Panc1 (cell line): ENCODE data around the gene ZFYVE28.

Experiments
- CTCF ChIP-seq: fragments of 450-650 bp; IDR thresholded peaks from 2 replicates; pipeline ENCODE4 v1.5.1; 2017; ENCODE audit warnings: mild to moderate bottlenecking
- POLR2AphosphoS5 ChIP-seq: IDR thresholded peaks from 2 replicates; pipeline ENCODE4 v1.6.1; 2012; ENCODE audit warnings: mild to moderate bottlenecking, low read depth, low read length, moderate library complexity
- REST ChIP-seq, 2 experiments: IDR thresholded peaks; 2 replicates each; pipeline ENCODE4 v1.6.1; 2011 to 2012; ENCODE audit warnings: low read depth in 2 of 2, control low read depth in 1 of 2, low read length in 1 of 2, mild to moderate bottlenecking in 1 of 2, moderate library complexity in 1 of 2; ENCODE audit not compliant: insufficient read depth in 1 of 2
- SIN3A ChIP-seq: IDR thresholded peaks from 2 replicates; pipeline ENCODE4 v1.6.1; 2012; ENCODE audit warnings: low read depth, mild to moderate bottlenecking, low read length, moderate library complexity, borderline replicate concordance; ENCODE audit not compliant: insufficient read depth
- TCF7L2 ChIP-seq: IDR thresholded peaks from 2 replicates; pipeline ENCODE4 v1.6.1; 2011; ENCODE audit warnings: mild to moderate bottlenecking, low read depth, low read length, inconsistent platforms

- TF ChIP-seq CTCF (no peak), POLR2AphosphoS5 (no peak), REST (IDR thresholded peaks at IDR 0.05; ENCODE audit: insufficient read depth in 1 of 2, low read depth in 2 of 2, low read length in 1 of 2) (no peak), SIN3A (no peak), TCF7L2 (no peak)
Observed at GRCh38 chr4:2425386-2426068, 7.1 kb upstream of the ZFYVE28 start.
